Ishikawa (cell line): ENCODE measurements around the gene TFCP2L1.
"Not testable (repeated sequence)": the region's sequence is repeated elsewhere in the genome, so short reads cannot be mapped to it uniquely, and the experiment has no call there.

Experiments
- CEBPB ChIP-seq: IDR thresholded peaks from 2 replicates; pipeline ENCODE4 v1.6.1; 2012
- CREB1 ChIP-seq: IDR thresholded peaks from 2 replicates; pipeline ENCODE4 v1.6.1; 2012; ENCODE audit warnings: low read depth
- EGR1 ChIP-seq: IDR thresholded peaks from 2 replicates; pipeline ENCODE4 v1.6.1; 2012
- EP300 ChIP-seq: IDR thresholded peaks from 2 replicates; pipeline ENCODE4 v1.6.1; 2012; ENCODE audit warnings: borderline replicate concordance
- FOXM1 ChIP-seq: IDR thresholded peaks from 2 replicates; pipeline ENCODE4 v1.6.1; 2012; ENCODE audit warnings: low read depth, borderline replicate concordance
- MAX ChIP-seq: IDR thresholded peaks from 2 replicates; pipeline ENCODE4 v1.6.1; 2012
- NFIC ChIP-seq: IDR thresholded peaks from 2 replicates; pipeline ENCODE4 v1.6.1; 2012
- RAD21 ChIP-seq: IDR thresholded peaks from 2 replicates; pipeline ENCODE4 v1.6.1; 2012; ENCODE audit warnings: low read depth
- REST ChIP-seq: IDR thresholded peaks from 2 replicates; pipeline ENCODE4 v1.6.1; 2012; ENCODE audit warnings: low read depth, mild to moderate bottlenecking
- TAF1 ChIP-seq: IDR thresholded peaks from 2 replicates; pipeline ENCODE4 v1.6.1; 2012; ENCODE audit warnings: low read depth, mild to moderate bottlenecking
- TCF12 ChIP-seq: IDR thresholded peaks from 2 replicates; pipeline ENCODE4 v1.6.1; 2012; ENCODE audit warnings: low read depth
- USF1 ChIP-seq: IDR thresholded peaks from 2 replicates; pipeline ENCODE4 v1.6.1; 2012
- YY1 ChIP-seq: IDR thresholded peaks from 2 replicates; pipeline ENCODE4 v1.6.1; 2012; ENCODE audit warnings: low read depth
- ZBTB7A ChIP-seq: IDR thresholded peaks from 2 replicates; pipeline ENCODE4 v1.6.1; 2012; ENCODE audit warnings: low read depth

- not testable (repeated sequence) for TF ChIP-seq ZBTB7A, USF1, YY1, TAF1, CEBPB, CREB1, FOXM1, REST
- peak; percentile 7; the same call in 1 of the 2 replicates for TF ChIP-seq RAD21
- TF ChIP-seq EP300 = 0 out of 2 replicates have a peak, but pooled peaks have one; percentile 22
- peak; percentile 53; the same call in 1 of the 2 replicates for TF ChIP-seq MAX
- TF ChIP-seq EGR1 = peak; percentile 83
- peak; percentile 74; the same call in 1 of the 2 replicates for TF ChIP-seq TCF12
- TF ChIP-seq NFIC = peak; percentile 80
Observed at GRCh38 chr2:121227381-121228144, 57.4 kb downstream of the TFCP2L1 start.
